Measurements from ENCODE around the gene RBBP6. TPM values are rescaled to one million over a fixed set of nuclear protein-coding genes. Genes with fewer than 3 reads are reported as not detected.

RBBP6 gene
- total RNA-seq, 1 donor from 2014 or later = 38.5 TPM

GRCh38 chr16:24507959-24508480, 31.3 kb upstream of the RBBP6 start:
- Histone ChIP-seq H3K4me3 (no peak overlapping the region), H3K36me3 (no peaks in the 10 kb centered on the region), H3K27me3 (no peaks in the 10 kb centered on the region), H3K27ac (no peak overlapping the region), H3K9me3 (no peaks in the 10 kb centered on the region), H3K4me1 (no peaks in the 10 kb centered on the region)
- intact Hi-C loops (cut with DNase I) = no loop called here
- TF ChIP-seq, protein P1, sequence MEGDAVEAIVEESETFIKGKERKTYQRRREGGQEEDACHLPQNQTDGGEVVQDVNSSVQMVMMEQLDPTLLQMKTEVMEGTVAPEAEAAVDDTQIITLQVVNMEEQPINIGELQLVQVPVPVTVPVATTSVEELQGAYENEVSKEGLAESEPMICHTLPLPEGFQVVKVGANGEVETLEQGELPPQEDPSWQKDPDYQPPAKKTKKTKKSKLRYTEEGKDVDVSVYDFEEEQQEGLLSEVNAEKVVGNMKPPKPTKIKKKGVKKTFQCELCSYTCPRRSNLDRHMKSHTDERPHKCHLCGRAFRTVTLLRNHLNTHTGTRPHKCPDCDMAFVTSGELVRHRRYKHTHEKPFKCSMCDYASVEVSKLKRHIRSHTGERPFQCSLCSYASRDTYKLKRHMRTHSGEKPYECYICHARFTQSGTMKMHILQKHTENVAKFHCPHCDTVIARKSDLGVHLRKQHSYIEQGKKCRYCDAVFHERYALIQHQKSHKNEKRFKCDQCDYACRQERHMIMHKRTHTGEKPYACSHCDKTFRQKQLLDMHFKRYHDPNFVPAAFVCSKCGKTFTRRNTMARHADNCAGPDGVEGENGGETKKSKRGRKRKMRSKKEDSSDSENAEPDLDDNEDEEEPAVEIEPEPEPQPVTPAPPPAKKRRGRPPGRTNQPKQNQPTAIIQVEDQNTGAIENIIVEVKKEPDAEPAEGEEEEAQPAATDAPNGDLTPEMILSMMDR (IDR thresholded peaks at IDR 0.05) = no peak
- DNase-seq (ENCODE audit: extremely low spot score in 2 of 2) = no peak

DNA sequence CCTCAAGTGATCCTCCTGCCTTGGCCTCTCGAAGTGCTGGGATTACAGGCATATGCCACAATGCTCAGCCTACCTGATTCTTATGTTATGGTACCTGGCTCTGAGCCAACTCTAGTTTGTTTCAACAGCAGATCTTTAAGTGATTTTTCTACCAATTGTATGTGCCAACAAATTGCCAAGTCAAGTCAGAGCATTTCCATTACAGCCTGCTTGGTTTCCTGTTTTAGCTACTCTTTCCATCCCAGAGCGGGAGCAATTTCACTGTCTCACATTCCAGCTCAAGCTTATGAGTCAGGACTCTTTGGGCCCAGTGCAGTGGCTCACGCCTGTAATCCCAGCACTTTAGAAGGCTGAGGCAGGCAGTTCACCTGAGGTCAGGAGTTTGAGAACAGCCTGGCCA, 30.8 kb upstream of the RBBP6 start:
- Histone ChIP-seq H3K4me3 (no peak overlapping the region), H3K4me1 (no peaks in the 10 kb centered on the region), H3K9me3 (no peaks in the 10 kb centered on the region), H3K27me3 (no peaks in the 10 kb centered on the region), H3K36me3 (no peaks in the 10 kb centered on the region), H3K27ac (no peak overlapping the region)
- intact Hi-C loops (cut with DNase I) = no loop called here
- no peak for TF ChIP-seq POLR2A (IDR thresholded peaks at IDR 0.05)
- no peak for TF ChIP-seq POLR2AphosphoS5 (IDR thresholded peaks at IDR 0.05; ENCODE audit: insufficient read depth in 1 of 2, low read depth in 1 of 2)
- TF ChIP-seq, protein P1 (IDR thresholded peaks at IDR 0.05) = no peak
- DNase-seq (ENCODE audit: extremely low spot score in 2 of 2) = no peak

GRCh38 chr16:24509536-24509935, 29.8 kb upstream of the RBBP6 start:
- Histone ChIP-seq H3K36me3 (no peaks in the 10 kb centered on the region), H3K4me1 (no peaks in the 10 kb centered on the region), H3K4me3 (no peak overlapping the region), H3K27me3 (no peaks in the 10 kb centered on the region), H3K27ac (no peak overlapping the region), H3K9me3 (no peaks in the 10 kb centered on the region)
- intact Hi-C loops (cut with DNase I) = no loop called here
- TF ChIP-seq POLR2A (IDR thresholded peaks at IDR 0.05) (no peak), POLR2AphosphoS5 (IDR thresholded peaks at IDR 0.05; ENCODE audit: insufficient read depth in 1 of 2, low read depth in 1 of 2) (no peak)
- TF ChIP-seq, protein P1 (IDR thresholded peaks at IDR 0.05) = no peak
- no peak for DNase-seq (ENCODE audit: extremely low spot score in 2 of 2)

DNA sequence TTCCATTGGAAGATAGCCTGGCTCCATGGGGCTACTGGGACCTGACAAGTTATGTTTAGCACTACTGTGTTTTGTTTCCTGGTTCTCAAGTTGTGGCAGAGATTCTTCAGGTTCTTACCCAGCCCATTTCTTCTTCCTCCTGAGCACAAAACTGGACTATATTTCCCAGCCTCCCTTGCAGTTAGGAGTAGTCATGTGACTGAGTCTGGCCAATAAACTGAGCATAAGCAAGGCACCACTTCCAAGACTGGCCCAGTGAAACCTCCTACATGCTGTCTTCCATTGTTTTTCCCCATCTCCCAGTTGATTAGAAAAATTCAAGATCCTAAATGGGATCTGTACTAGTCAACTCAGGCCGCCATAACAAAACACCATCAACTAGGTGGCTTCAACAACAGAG, 28.2 kb upstream of the RBBP6 start:
- Histone ChIP-seq H3K4me1 (no peaks in the 10 kb centered on the region), H3K27ac (no peak overlapping the region), H3K4me3 (no peak overlapping the region), H3K36me3 (no peaks in the 10 kb centered on the region), H3K9me3 (no peaks in the 10 kb centered on the region), H3K27me3 (no peaks in the 10 kb centered on the region)
- TF ChIP-seq, protein P1 (IDR thresholded peaks at IDR 0.05) = no peak
- TF ChIP-seq POLR2AphosphoS5 (IDR thresholded peaks at IDR 0.05; ENCODE audit: insufficient read depth in 1 of 2, low read depth in 1 of 2) (no peak), POLR2A (IDR thresholded peaks at IDR 0.05) (no peak)
- no peak for DNase-seq (ENCODE audit: extremely low spot score in 2 of 2)
- intact Hi-C loops (cut with DNase I) = no loop called here

DNA sequence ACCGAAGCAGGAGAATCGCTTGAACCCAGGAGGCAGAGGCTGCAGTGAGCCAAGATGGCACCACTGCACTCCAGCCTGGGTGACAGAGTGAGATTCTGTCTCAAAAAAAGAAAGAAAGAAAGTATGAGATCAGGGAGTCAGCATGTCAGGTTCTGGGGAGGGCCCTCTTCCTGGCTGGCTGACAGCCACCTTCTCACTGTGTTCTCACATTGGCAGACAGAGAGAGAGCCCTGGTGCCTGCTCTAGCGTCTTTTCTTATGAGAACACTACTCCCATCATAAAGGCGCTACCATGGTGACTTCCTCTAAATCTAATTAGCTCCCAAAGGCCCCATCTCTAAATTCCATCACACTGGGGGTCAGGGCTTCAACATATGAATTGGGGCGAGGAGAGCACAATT, 27.6 kb upstream of the RBBP6 start:
- H3K9me3 ChIP-seq = no peaks in the 10 kb centered on the region
- no peaks in the 10 kb centered on the region for H3K36me3 ChIP-seq
- TF ChIP-seq, protein P1 (IDR thresholded peaks at IDR 0.05) = no peak
- TF ChIP-seq POLR2A (IDR thresholded peaks at IDR 0.05) (no peak), POLR2AphosphoS5 (IDR thresholded peaks at IDR 0.05; ENCODE audit: insufficient read depth in 1 of 2, low read depth in 1 of 2) (no peak)

More for the DNA sequence above, 27.6 kb upstream of the RBBP6 start:
- no peaks in the 10 kb centered on the region for H3K4me1 ChIP-seq
- intact Hi-C loops (cut with DNase I) = no loop called here
- no peak overlapping the region for H3K27ac ChIP-seq
- H3K4me3 ChIP-seq = no peak overlapping the region
- H3K27me3 ChIP-seq = no peaks in the 10 kb centered on the region
- DNase-seq (ENCODE audit: extremely low spot score in 2 of 2) = no peak
